Vagina (tissue), 2 donors: ENCODE results near the gene MTMR6. TPM values are rescaled to one million over a fixed set of nuclear protein-coding genes. Genes with fewer than 3 reads are reported as not detected.
A peak's percentile ranks its signal among the peaks of the same experiment; 100 is the strongest.
"Not testable (repeated sequence)": the region's sequence is repeated elsewhere in the genome, so short reads cannot be mapped to it uniquely, and the experiment has no call there.

ENCODE experiments used
- DNase-seq, 2 donors: peaks; one replicate each; pipeline ENCODE4 v3.0.0-alpha.2; 2017; ENCODE audit errors: extremely low spot score in 2 of 2
- H3K27ac ChIP-seq: fragments of 200-600 bp; sonication (generic); one replicate; pipeline ENCODE4 v1.5.1; 2019
- H3K27me3 ChIP-seq: fragments of 200-600 bp; sonication (generic); one replicate; pipeline ENCODE4 v1.5.1; 2019
- H3K36me3 ChIP-seq, 2 donors: fragments of 200-600 bp; sonication (generic); one replicate each; pipeline ENCODE4 v1.5.1; 2017 to 2019
- H3K4me1 ChIP-seq: fragments of 200-600 bp; sonication (generic); one replicate; pipeline ENCODE4 v1.5.1; 2019
- H3K4me3 ChIP-seq, 2 donors: fragments of 200-600 bp; sonication (generic); 1 replicate in 1 of 2; 2 replicates in 1 of 2; pipeline ENCODE4 v1.5.1; 2016 to 2019
- H3K9me3 ChIP-seq: fragments of 200-600 bp; sonication (generic); one replicate; pipeline ENCODE4 v1.5.1; 2019
- CTCF ChIP-seq, 3 experiments: fragments of 450-650 bp in 2 of 3; fragments of 200-600 bp in 1 of 3; sonication (generic) in 1 of 3; IDR thresholded peaks; one replicate each; pipeline ENCODE4 v1.5.1; 2017 to 2019; ENCODE audit warnings: antibody characterized with exemption in 3 of 3, mild to moderate bottlenecking in 2 of 3, moderate library complexity in 2 of 3
- POLR2A ChIP-seq, 2 donors: fragments of 450-650 bp; IDR thresholded peaks; one replicate each; pipeline ENCODE4 v1.6.1; 2017; ENCODE audit warnings: antibody characterized with exemption in 2 of 2, mild to moderate bottlenecking in 2 of 2, moderate library complexity in 2 of 2
- POLR2AphosphoS5 ChIP-seq, 2 donors: sonication (generic); formaldehyde crosslinking; IDR thresholded peaks; one replicate each; pipeline ENCODE4 v1.9.0; 2017; ENCODE audit warnings: antibody characterized with exemption in 2 of 2, mild to moderate bottlenecking in 2 of 2, low read depth in 1 of 2; ENCODE audit not compliant: insufficient read depth in 1 of 2
- intact Hi-C: fragments of 100-400 bp; cut with DNase I; formaldehyde crosslinking; loops from one replicate; pipeline ENCODE4 v1.15.1; 2023
- total RNA-seq: library from RNA; depleted of rRNA; stranded (reverse); fragments of >200 nt; gene quantifications from one replicate; pipeline ENCODE4 v1.2.3, GENCODE V29; 2016

Gene MTMR6
- total RNA-seq, 1 donor from 2014 or later, result 14.0 TPM

GRCh38 chr13:25319771-25320170 lies 32.5 kb upstream of the MTMR6 start:
- no peak for DNase-seq
- Histone ChIP-seq H3K9me3 (no peaks in the 10 kb centered on the region), H3K4me3 (no peak overlapping the region), H3K4me1 (no peaks in the 10 kb centered on the region), H3K27ac (no peak overlapping the region), H3K27me3 (no peaks in the 10 kb centered on the region), H3K36me3 (peaks cover 5 to 30% of the 10 kb centered on the region in 2 donors)
- intact Hi-C loops, result no loop called here
- TF ChIP-seq POLR2AphosphoS5 (IDR thresholded peaks at IDR 0.05; ENCODE audit: insufficient read depth in 1 of 2, low read depth in 1 of 2), result no peak
- no peak for TF ChIP-seq POLR2A (IDR thresholded peaks at IDR 0.05)
- TF ChIP-seq CTCF (IDR thresholded peaks at IDR 0.05), result no peak

DNA sequence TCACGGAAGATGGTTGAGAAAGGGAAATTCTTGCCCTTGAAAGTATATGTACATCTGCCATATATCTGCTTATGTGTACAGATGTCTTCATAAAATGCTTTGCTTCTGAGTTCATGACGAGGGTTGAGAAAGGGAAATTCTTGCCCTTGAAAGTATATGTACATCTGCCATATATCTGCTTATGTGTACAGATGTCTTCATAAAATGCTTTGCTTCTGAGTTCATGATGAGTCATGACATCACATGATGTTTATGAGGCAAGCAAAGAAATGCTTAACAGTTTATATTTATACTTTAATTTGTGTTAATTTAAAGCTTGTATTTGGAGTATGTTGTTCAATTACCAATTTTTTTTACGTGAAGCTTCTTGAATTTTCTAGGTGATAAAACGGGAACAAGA lies 31.7 kb upstream of the MTMR6 start:
- H3K4me3 ChIP-seq, H3K4me1 ChIP-seq, H3K9me3 ChIP-seq, intact Hi-C loops, DNase-seq, H3K27me3 ChIP-seq: not testable (repeated sequence)
- H3K36me3 ChIP-seq, result peaks cover 5 to 38% of the 10 kb centered on the region in 2 donors
- peak overlapping the region; percentile 31 for H3K27ac ChIP-seq

- intact Hi-C loops, result no loop called here
- no peaks in the 10 kb centered on the region for H3K27me3 ChIP-seq
- DNase-seq, result no peak
- no peak overlapping the region for H3K4me3 ChIP-seq
- TF ChIP-seq POLR2AphosphoS5 (IDR thresholded peaks at IDR 0.05; ENCODE audit: insufficient read depth in 1 of 2, low read depth in 1 of 2), result no peak
- TF ChIP-seq CTCF (IDR thresholded peaks at IDR 0.05), result no peak
- TF ChIP-seq POLR2A (IDR thresholded peaks at IDR 0.05), result no peak
- H3K4me1 ChIP-seq, result peaks cover 11% of the 10 kb centered on the region
- no peaks in the 10 kb centered on the region for H3K9me3 ChIP-seq
- H3K36me3 ChIP-seq, result peaks cover 3 to 70% of the 10 kb centered on the region in 2 donors
- no peak overlapping the region for H3K27ac ChIP-seq
These were observed 23.6 kb upstream of the MTMR6 start for GRCh38 chr13:25310891-25311290.

- peaks cover 41% of the 10 kb centered on the region for H3K4me1 ChIP-seq
- TF ChIP-seq POLR2A (IDR thresholded peaks at IDR 0.05) (no peak), CTCF (IDR thresholded peaks at IDR 0.05) (no peak), POLR2AphosphoS5 (IDR thresholded peaks at IDR 0.05; ENCODE audit: insufficient read depth in 1 of 2, low read depth in 1 of 2) (no peak)
- no peaks in the 10 kb centered on the region for H3K9me3 ChIP-seq
- intact Hi-C loops, result no loop called here
- no peak overlapping the region for H3K4me3 ChIP-seq
- no peak for DNase-seq
- no peak overlapping the region for H3K27ac ChIP-seq
- H3K36me3 ChIP-seq, result peaks cover 3 to 36% of the 10 kb centered on the region in 2 donors
- H3K27me3 ChIP-seq, result no peaks in the 10 kb centered on the region
These were observed 19.6 kb upstream of the MTMR6 start for GRCh38 chr13:25306671-25307464.

DNA sequence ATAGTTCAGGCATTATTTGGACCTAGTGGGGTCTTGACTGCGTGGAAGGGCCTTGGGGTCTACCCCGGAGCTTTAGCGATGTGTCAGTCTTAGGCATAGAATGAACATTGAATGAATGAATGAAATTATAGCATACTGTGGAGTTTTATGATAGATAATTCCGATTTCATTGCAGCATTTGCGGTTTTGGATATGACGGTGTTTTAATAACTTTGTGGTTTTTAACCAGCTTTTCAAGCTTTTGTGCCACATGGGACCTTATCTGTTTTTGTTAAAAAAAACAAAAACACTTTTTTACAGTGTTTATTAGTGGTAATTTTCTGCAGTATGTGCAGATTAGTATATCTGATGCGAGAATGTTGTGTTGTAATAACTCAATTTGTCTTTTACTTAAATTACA lies 14.8 kb upstream of the MTMR6 start:
- intact Hi-C loops, result no loop called here
- no peak for TF ChIP-seq POLR2A (IDR thresholded peaks at IDR 0.05)
- TF ChIP-seq POLR2AphosphoS5 (IDR thresholded peaks at IDR 0.05; ENCODE audit: insufficient read depth in 1 of 2, low read depth in 1 of 2), result no peak
- no peak for TF ChIP-seq CTCF (IDR thresholded peaks at IDR 0.05)
- H3K27me3 ChIP-seq, result no peaks in the 10 kb centered on the region

More for the DNA sequence above, 14.8 kb upstream of the MTMR6 start:
- H3K4me3 ChIP-seq, result peak overlapping the region; percentile 82 to 96
- no peak for DNase-seq
- no peaks in the 10 kb centered on the region for H3K9me3 ChIP-seq
- H3K27ac ChIP-seq, result peak overlapping the region; percentile 93
- H3K4me1 ChIP-seq, result peaks cover 34% of the 10 kb centered on the region
- H3K36me3 ChIP-seq, result no peaks in the 10 kb centered on the region
